ENCODE measurements around the gene RS1.

DNA sequence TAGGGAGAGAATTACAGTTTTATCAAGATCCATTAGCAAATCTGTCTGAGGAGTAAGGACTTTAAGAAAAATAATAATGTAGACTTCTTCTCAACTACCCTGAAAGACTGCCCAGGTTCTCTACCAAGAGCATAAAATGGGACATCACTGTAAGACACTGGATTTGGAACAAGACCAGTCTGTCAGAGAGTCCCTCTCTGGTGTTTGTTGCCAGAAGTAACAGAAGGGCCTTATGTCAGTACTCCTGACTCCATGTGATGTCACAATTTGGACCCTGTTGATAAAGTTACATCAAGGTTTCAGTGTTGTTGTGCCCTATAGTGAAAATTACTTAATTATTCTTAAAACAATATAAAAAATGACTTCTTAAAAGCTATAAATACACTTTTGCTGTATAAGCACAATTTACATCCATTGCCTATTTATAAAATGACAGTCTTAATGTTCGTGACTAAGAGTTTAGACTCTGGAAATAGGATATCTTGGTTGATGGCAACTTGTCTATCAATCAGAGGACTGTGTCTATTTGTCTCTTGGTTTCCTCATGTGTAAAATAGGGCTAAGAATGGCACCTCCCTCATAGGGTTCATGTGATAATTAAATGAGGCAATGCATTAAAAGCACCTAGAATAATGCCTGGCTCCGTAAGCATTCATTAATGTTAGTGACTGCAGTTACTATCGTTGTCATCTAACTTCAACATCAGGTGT lies 57.8 kb downstream of the RS1 start:
- TF ChIP-seq, protein P1, sequence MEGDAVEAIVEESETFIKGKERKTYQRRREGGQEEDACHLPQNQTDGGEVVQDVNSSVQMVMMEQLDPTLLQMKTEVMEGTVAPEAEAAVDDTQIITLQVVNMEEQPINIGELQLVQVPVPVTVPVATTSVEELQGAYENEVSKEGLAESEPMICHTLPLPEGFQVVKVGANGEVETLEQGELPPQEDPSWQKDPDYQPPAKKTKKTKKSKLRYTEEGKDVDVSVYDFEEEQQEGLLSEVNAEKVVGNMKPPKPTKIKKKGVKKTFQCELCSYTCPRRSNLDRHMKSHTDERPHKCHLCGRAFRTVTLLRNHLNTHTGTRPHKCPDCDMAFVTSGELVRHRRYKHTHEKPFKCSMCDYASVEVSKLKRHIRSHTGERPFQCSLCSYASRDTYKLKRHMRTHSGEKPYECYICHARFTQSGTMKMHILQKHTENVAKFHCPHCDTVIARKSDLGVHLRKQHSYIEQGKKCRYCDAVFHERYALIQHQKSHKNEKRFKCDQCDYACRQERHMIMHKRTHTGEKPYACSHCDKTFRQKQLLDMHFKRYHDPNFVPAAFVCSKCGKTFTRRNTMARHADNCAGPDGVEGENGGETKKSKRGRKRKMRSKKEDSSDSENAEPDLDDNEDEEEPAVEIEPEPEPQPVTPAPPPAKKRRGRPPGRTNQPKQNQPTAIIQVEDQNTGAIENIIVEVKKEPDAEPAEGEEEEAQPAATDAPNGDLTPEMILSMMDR (IDR thresholded peaks at IDR 0.05) = no peak
- no peak for TF ChIP-seq POLR2A (IDR thresholded peaks at IDR 0.05)
